Spleen (tissue), 7 donors: Measurements from ENCODE around the gene ECEL1.

Experiments
- POLR2A ChIP-seq, 3 donors: fragments of 450-650 bp; IDR thresholded peaks; one replicate each; pipeline ENCODE4 v1.5.1; 2017; ENCODE audit warnings: antibody characterized with exemption in 3 of 3, mild to moderate bottlenecking in 1 of 3
- TF ChIP-seq, protein P1 (sequence below), 11 experiments: fragments of 200-600 bp in 7 of 11; fragments of 450-650 bp in 4 of 11; sonication (generic) in 4 of 11; IDR thresholded peaks in 8 of 11; conservative IDR thresholded peaks in 3 of 11; 1 replicate in 7 of 11; 2 replicates in 4 of 11; pipeline versions ENCODE4 v1.4.0 to v1.8.0; 2016 to 2021; ENCODE audit warnings: antibody characterized with exemption in 11 of 11, inconsistent platforms in 4 of 11, mild to moderate bottlenecking in 1 of 11
- donor health status: DM: no; HTN: no; CAD: no; lungs with moderate emphysema.
- donor health status: DM: no; HTN: no; CAD: no.
- donor health status: DM: no; HTN: no; CAD: no.

GRCh38 chr2:232437195-232437571 lies 50.5 kb downstream of the ECEL1 start:
- TF ChIP-seq, protein P1, sequence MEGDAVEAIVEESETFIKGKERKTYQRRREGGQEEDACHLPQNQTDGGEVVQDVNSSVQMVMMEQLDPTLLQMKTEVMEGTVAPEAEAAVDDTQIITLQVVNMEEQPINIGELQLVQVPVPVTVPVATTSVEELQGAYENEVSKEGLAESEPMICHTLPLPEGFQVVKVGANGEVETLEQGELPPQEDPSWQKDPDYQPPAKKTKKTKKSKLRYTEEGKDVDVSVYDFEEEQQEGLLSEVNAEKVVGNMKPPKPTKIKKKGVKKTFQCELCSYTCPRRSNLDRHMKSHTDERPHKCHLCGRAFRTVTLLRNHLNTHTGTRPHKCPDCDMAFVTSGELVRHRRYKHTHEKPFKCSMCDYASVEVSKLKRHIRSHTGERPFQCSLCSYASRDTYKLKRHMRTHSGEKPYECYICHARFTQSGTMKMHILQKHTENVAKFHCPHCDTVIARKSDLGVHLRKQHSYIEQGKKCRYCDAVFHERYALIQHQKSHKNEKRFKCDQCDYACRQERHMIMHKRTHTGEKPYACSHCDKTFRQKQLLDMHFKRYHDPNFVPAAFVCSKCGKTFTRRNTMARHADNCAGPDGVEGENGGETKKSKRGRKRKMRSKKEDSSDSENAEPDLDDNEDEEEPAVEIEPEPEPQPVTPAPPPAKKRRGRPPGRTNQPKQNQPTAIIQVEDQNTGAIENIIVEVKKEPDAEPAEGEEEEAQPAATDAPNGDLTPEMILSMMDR (IDR thresholded peaks at IDR 0.05 in 8 of 11, conservative IDR thresholded peaks at IDR 0.05 in 3 of 11), result no peak
- TF ChIP-seq POLR2A (IDR thresholded peaks at IDR 0.05), result no peak
